Suprapubic skin (tissue), 4 donors: Measurements from ENCODE around the gene EEFSEC. TPM values are rescaled to one million over a fixed set of nuclear protein-coding genes. Genes with fewer than 3 reads are reported as not detected.

ENCODE experiments used
- DNase-seq, 2 donors: peaks; one replicate each; pipeline ENCODE4 v3.0.0-alpha.2; 2019; ENCODE audit warnings: low spot score in 2 of 2
- H3K27ac ChIP-seq: fragments of 200-600 bp; sonication (generic); one replicate; pipeline ENCODE4 v1.5.1; 2019
- H3K27me3 ChIP-seq: fragments of 200-600 bp; sonication (generic); one replicate; pipeline ENCODE4 v1.5.1; 2019
- H3K36me3 ChIP-seq: fragments of 200-600 bp; sonication (generic); one replicate; pipeline ENCODE4 v1.5.1; 2019
- H3K4me1 ChIP-seq: fragments of 200-600 bp; sonication (generic); one replicate; pipeline ENCODE4 v1.5.1; 2019
- H3K4me3 ChIP-seq: fragments of 200-600 bp; sonication (generic); one replicate; pipeline ENCODE4 v1.5.1; 2019; ENCODE audit warnings: mild to moderate bottlenecking
- H3K9me3 ChIP-seq: fragments of 200-600 bp; sonication (generic); one replicate; pipeline ENCODE4 v1.5.1; 2019
- CTCF ChIP-seq, 2 donors: fragments of 200-600 bp in 1 of 2; fragments of 450-650 bp in 1 of 2; sonication (generic) in 1 of 2; IDR thresholded peaks; one replicate each; pipeline ENCODE4 v1.5.1; 2016 to 2019; ENCODE audit warnings: antibody characterized with exemption in 2 of 2, mild to moderate bottlenecking in 1 of 2, moderate library complexity in 1 of 2
- EP300 ChIP-seq: sonication (generic); formaldehyde crosslinking; IDR thresholded peaks from one replicate; pipeline ENCODE4 v1.6.1; 2017; ENCODE audit warnings: antibody characterized with exemption
- POLR2A ChIP-seq, 2 donors: fragments of 450-650 bp; IDR thresholded peaks; one replicate each; pipeline ENCODE4 v1.6.1; 2017; ENCODE audit warnings: antibody characterized with exemption in 2 of 2, mild to moderate bottlenecking in 2 of 2, moderate library complexity in 2 of 2
- POLR2AphosphoS5 ChIP-seq, 3 donors: sonication (generic); formaldehyde crosslinking; IDR thresholded peaks; one replicate each; pipeline ENCODE4 v1.6.1; 2017; ENCODE audit warnings: antibody characterized with exemption in 3 of 3
- WGBS: methylation state at CpG from one replicate; pipeline ENCODE4 v1.1.5; 2018; 5-methylcytosine and 5-hydroxymethylcytosine counted together
- total RNA-seq, 4 donors: library from RNA; depleted of rRNA; stranded (reverse); fragments of >200 nt; gene quantifications; one replicate each; pipeline ENCODE4 v1.1.0, GENCODE V29; 2016

EEFSEC gene
- total RNA-seq, 4 donors from 2014 or later: 14.3 to 19.4 (median 16.7) TPM

GRCh38 chr3:128131897-128132646, 21.2 kb upstream of the EEFSEC start:
- no peak for DNase-seq
- Histone ChIP-seq H3K4me3 (no peak overlapping the region), H3K4me1 (no peaks in the 10 kb centered on the region), H3K9me3 (no peaks in the 10 kb centered on the region), H3K27me3 (no peaks in the 10 kb centered on the region), H3K27ac (no peak overlapping the region), H3K36me3 (no peaks in the 10 kb centered on the region)
- TF ChIP-seq EP300 (no peak), CTCF (IDR thresholded peaks at IDR 0.05) (no peak), POLR2A (IDR thresholded peaks at IDR 0.05) (no peak), POLR2AphosphoS5 (IDR thresholded peaks at IDR 0.05) (no peak)
- 81% methylated on average over 7 of the region's 7 CpGs for WGBS

- Histone ChIP-seq H3K4me1 (no peaks in the 10 kb centered on the region), H3K27ac (no peak overlapping the region), H3K9me3 (no peaks in the 10 kb centered on the region), H3K27me3 (no peaks in the 10 kb centered on the region), H3K36me3 (no peaks in the 10 kb centered on the region), H3K4me3 (no peak overlapping the region)
- TF ChIP-seq EP300 (no peak), POLR2A (IDR thresholded peaks at IDR 0.05) (no peak), CTCF (IDR thresholded peaks at IDR 0.05) (no peak), POLR2AphosphoS5 (IDR thresholded peaks at IDR 0.05) (no peak)
- no peak for DNase-seq
- WGBS: 65% methylated on average over 3 of the region's 3 CpGs
Observed at GRCh38 chr3:128133273-128133883, 19.9 kb upstream of the EEFSEC start.

GRCh38 chr3:128143496-128143895, 9.8 kb upstream of the EEFSEC start:
- WGBS: 85% methylated on average over 4 of the region's 4 CpGs
- Histone ChIP-seq H3K4me3 (no peak overlapping the region), H3K27me3 (no peaks in the 10 kb centered on the region), H3K27ac (no peak overlapping the region), H3K36me3 (no peaks in the 10 kb centered on the region), H3K9me3 (no peaks in the 10 kb centered on the region), H3K4me1 (no peaks in the 10 kb centered on the region)
- DNase-seq: no peak
- TF ChIP-seq CTCF (IDR thresholded peaks at IDR 0.05) (no peak), POLR2A (IDR thresholded peaks at IDR 0.05) (no peak), POLR2AphosphoS5 (IDR thresholded peaks at IDR 0.05) (no peak), EP300 (no peak)

- DNase-seq: no peak
- Histone ChIP-seq H3K27ac (no peak overlapping the region), H3K27me3 (no peaks in the 10 kb centered on the region), H3K36me3 (no peaks in the 10 kb centered on the region), H3K4me1 (no peaks in the 10 kb centered on the region), H3K4me3 (no peak overlapping the region), H3K9me3 (no peaks in the 10 kb centered on the region)
- 78% methylated on average over 5 of the region's 5 CpGs for WGBS
- TF ChIP-seq POLR2AphosphoS5 (IDR thresholded peaks at IDR 0.05) (no peak), POLR2A (IDR thresholded peaks at IDR 0.05) (no peak), EP300 (no peak), CTCF (IDR thresholded peaks at IDR 0.05) (no peak)
Observed at GRCh38 chr3:128144512-128145187, 8.6 kb upstream of the EEFSEC start.

- Histone ChIP-seq H3K27ac (no peak overlapping the region), H3K4me1 (no peaks in the 10 kb centered on the region), H3K9me3 (no peaks in the 10 kb centered on the region), H3K4me3 (no peak overlapping the region), H3K36me3 (no peaks in the 10 kb centered on the region), H3K27me3 (no peaks in the 10 kb centered on the region)
- no peak for TF ChIP-seq CTCF (IDR thresholded peaks at IDR 0.05)
- DNase-seq: no peak
- 63% methylated on average over 6 of the region's 6 CpGs for WGBS
Observed at GRCh38 chr3:128145279-128145678, 8.0 kb upstream of the EEFSEC start.
